ENCODE data around the gene PCDH15. TPM values are rescaled to one million over a fixed set of nuclear protein-coding genes. Genes with fewer than 3 reads are reported as not detected.

PCDH15 gene
- total RNA-seq, 1 experiment from 2014 or later = 0.61 TPM

DNA sequence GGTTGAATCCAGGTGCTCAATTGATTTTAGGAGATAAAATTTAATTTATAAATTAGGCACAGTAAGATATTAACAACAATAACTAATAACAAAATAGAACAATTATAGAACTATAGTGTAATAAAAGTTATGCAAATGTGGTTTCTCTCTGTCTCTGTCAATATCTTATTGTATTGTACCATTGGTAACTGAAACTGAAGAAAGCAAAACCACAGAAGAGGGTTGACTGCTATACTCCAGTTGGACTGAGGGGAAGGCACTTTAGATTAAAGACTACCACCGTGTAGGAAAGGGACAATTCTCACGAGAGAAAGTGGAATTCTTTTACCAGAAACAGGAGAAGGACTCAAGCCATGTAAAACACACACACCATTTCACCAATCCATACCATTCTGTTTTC lies 967.1 kb downstream of the PCDH15 start:
- Mint-ChIP-seq H3K27me3 (ENCODE audit: low read depth) (no peaks in the 10 kb centered on the region), H3K27ac (peak overlapping the region in 1 of 3 experiments; percentile 62; a peak in 1 of 7 replicates), H3K9me3 (peaks cover 0 to 2% of the 10 kb centered on the region in 2 experiments; a peak in 1 of 5 replicates), H3K4me3 (no peak overlapping the region), H3K4me1 (peaks cover 4 to 8% of the 10 kb centered on the region in 2 experiments; a peak in 3 of 4 replicates), H3K36me3 (ENCODE audit: insufficient read depth in 1 of 3, low read depth in 3 of 3) (peaks cover 0 to 7% (median 0%) of the 10 kb centered on the region in 3 experiments; a peak in 3 of 7 replicates)
- Histone ChIP-seq H3K79me2 (ENCODE audit: insufficient read depth, low read length) (no peaks in the 10 kb centered on the region), H3K4me1 (ENCODE audit: insufficient read depth, low read length) (no peaks in the 10 kb centered on the region), H3K4me2 (ENCODE audit: insufficient read depth, insufficient read length, low read length) (no peak overlapping the region), H3K23me2 (ENCODE audit: insufficient read length, low read depth, low read length, poor library complexity, severe bottlenecking) (no peaks in the 10 kb centered on the region), H3K79me1 (ENCODE audit: insufficient read depth, low read depth, low read length, poor library complexity, severe bottlenecking) (no peaks in the 10 kb centered on the region), H2BK15ac (ENCODE audit: low read depth, low read length) (no peak overlapping the region), H3K23ac (ENCODE audit: insufficient read length, low read depth, low read length) (no peak overlapping the region), H3K27ac (ENCODE audit: insufficient read length, low read depth, low read length) (no peak overlapping the region), H3K4ac (ENCODE audit: low read depth, low read length) (no peak overlapping the region), H4K8ac (replicated peaks; ENCODE audit: insufficient read length, low read depth, low read length) (no peak overlapping the region), H2BK5ac (ENCODE audit: insufficient read length, low read length) (no peak overlapping the region), H2BK12ac (ENCODE audit: insufficient read length, low read depth, low read length) (no peak overlapping the region), H3K9me3 (ENCODE audit: control insufficient read depth, low read depth, low read length) (no peaks in the 10 kb centered on the region), H4K91ac (ENCODE audit: insufficient read length, low read depth, low read length) (no peak overlapping the region), H3K9ac (ENCODE audit: extremely low read depth, insufficient read length, low read length) (no peak overlapping the region), H2AK5ac (ENCODE audit: insufficient read length, low read length) (no peak overlapping the region), H3K56ac (ENCODE audit: insufficient read length, low read depth, low read length) (no peak overlapping the region), H4K20me1 (ENCODE audit: control insufficient read depth, insufficient read depth, insufficient read length) (no peaks in the 10 kb centered on the region), H3T11ph (ENCODE audit: low read length) (no peak overlapping the region), H2BK120ac (ENCODE audit: low read depth, low read length, poor library complexity, severe bottlenecking) (no peak overlapping the region), H3K27me3 (ENCODE audit: insufficient read depth, low read length) (no peaks in the 10 kb centered on the region), H2BK20ac (ENCODE audit: low read depth, low read length, poor library complexity, severe bottlenecking) (no peak overlapping the region), H2AFZ (ENCODE audit: low read length) (no peak overlapping the region), H3K14ac (ENCODE audit: insufficient read depth, low read length) (no peak overlapping the region), H4K5ac (ENCODE audit: insufficient read length, low read depth, low read length) (no peak overlapping the region), H3K18ac (ENCODE audit: insufficient read length, low read depth, low read length) (no peak overlapping the region)
- WGBS (ENCODE audit: extremely low coverage, insufficient read length, low lambda C conversion rate) = no CpG with 5 or more reads among the region's 2 CpGs
- no peak for DNase-seq
- TF ChIP-seq, protein P1, sequence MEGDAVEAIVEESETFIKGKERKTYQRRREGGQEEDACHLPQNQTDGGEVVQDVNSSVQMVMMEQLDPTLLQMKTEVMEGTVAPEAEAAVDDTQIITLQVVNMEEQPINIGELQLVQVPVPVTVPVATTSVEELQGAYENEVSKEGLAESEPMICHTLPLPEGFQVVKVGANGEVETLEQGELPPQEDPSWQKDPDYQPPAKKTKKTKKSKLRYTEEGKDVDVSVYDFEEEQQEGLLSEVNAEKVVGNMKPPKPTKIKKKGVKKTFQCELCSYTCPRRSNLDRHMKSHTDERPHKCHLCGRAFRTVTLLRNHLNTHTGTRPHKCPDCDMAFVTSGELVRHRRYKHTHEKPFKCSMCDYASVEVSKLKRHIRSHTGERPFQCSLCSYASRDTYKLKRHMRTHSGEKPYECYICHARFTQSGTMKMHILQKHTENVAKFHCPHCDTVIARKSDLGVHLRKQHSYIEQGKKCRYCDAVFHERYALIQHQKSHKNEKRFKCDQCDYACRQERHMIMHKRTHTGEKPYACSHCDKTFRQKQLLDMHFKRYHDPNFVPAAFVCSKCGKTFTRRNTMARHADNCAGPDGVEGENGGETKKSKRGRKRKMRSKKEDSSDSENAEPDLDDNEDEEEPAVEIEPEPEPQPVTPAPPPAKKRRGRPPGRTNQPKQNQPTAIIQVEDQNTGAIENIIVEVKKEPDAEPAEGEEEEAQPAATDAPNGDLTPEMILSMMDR (conservative IDR thresholded peaks at IDR 0.05) = no peak

Data from H9 (cell line).